EH (cell line): ENCODE results near the gene MORN1.
A peak's percentile ranks its signal among the peaks of the same experiment; 100 is the strongest.

Experiments
- DNase-seq: peaks from one replicate; pipeline ENCODE4 v3.0.0-alpha.2; 2015; ENCODE audit warnings: low read depth

MORN1 gene

DNA sequence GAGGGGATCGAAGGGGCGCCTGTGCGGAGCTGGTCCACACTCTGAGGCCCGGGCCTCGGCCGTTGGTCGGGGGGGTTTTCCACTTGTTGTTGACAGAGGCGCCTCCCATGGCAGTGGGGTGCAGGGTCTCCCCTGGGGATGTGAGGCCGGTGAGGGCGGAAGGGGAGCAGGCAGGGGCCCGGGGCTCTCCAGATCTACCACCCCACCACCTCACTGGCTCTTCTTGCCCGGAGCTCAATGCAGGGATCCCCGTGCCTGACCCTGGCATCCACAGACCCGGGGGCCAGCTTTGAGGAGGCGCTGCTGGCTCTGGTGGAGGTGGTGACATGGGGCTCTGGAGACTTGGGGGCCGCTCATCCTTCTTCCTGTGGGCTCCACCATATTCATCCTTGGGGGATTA is 28.1 kb upstream of the MORN1 start:
- DNase-seq = no peak

GRCh38 chr1:2418791-2419320 is 27.5 kb upstream of the MORN1 start:
- DNase-seq = no peak

DNA sequence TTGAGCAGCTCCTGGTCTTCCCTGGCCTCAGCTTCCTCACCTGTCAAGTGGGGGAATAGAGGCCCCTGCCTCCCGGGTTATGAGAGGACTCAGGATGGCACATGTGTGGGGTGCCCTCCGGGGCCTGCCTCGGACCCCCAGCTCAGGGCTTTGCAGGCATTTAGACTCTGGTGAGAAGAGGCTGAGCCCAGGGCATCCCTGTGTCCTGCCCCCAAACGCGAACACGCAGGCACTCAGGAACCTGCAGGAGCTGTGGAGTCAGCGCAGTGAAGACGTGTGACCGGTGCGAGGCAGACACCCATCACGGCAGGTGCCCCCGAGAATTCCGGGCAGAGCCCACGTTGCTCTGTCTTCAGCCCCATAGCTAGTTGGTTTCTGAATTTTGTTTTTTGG is 26.5 kb upstream of the MORN1 start:
- DNase-seq = no peak

DNA sequence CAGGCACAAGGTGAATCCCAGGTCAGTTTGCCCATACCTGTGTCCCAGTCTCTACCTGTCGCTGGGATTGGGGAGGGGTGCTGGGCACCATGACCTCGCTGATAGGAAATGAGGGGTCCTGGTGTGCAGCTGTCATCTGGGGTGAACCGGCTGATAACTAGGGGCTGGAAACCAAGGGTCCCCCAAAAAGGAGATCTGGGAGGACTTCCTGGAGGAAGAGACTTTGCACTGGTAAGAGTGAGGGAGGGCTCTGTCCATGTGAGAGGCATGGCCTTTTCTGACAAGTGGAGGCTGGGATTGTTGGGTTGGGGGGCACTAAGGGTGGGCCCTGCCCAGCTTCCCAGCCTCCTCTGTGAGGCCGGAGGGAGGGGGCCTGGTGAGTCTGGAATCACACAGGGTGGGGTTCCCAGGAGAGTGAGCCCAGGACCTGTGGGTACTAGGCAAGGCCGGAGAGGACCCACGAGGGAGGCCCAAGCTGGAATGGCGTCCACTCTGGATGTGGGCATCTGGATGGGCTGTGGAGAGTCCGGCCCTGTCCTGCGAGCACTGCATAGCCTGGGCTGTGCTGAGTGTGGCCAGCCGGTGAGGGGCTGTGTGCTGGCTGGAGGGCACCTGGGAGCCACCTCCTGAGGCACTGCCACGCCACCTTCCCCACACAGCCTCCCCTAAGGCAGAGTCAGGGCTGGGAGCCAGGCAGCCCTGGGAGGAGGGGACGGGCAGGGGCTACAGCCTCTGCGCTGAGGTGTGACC is 25.9 kb upstream of the MORN1 start:
- DNase-seq = no peak

GRCh38 chr1:2416403-2416802 is 25.0 kb upstream of the MORN1 start:
- no peak for DNase-seq

- DNase-seq = no peak
These were observed 24.5 kb upstream of the MORN1 start for GRCh38 chr1:2415801-2416208.

DNA sequence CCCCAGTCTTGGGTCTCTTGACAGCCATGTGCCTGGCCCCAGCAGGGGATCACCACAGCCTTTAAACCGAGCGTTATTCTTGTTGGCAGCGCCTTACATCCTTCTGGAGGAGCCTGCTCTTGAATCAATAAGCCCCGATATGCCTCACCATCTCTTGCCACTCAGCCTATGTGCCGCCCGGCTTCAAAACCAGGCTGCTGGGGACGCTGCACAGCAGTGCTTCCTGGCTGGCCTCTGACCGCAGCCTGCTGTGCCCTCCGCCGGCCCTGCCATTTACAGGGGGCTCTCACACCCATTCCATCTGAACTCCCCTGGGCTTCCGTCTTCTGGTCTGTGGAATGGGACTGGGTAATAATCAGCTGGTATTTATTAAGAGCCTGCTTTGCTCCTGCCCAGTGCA is 24.0 kb upstream of the MORN1 start:
- no peak for DNase-seq

GRCh38 chr1:2414297-2414958 is 23.1 kb upstream of the MORN1 start:
- DNase-seq = peak; percentile 72

DNA sequence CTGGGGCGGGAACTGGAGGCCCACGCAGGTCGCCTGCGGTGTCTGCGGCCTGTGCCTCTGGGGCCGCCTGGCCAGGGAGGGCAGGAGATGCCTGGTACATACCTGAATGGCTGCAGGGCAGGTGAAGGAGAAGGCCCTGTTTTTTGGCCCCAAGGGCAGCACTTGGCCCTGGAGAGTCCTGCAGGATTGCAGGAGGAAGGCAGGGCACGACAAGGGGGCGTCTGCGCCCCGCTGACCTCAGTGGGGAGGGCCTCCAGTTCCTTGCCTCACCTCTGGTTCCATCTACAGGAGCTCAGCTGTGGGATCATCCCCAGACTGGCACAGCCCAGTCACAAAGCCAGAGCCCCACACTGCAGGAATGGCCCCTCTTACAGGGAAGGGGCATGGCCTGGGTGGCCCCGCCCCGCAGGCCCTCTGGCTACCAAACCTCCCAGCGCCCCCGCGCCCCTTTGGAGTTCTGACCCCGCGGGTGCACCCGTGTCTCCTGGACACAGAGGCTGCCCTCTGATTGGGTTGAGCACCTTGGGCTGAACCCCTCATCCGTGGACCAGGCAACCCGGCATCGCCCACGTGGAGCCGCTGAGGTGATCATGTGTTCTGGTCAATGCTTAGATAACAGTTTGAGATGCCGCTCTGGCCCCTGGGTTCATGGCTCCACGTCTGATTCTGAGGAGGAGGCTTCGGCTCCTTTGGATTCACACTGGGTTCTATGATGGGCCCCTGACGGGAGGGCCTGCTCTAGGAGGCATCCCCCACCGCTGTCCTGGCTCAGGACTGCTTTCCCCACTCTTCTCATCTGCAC is 22.3 kb upstream of the MORN1 start:
- no peak for DNase-seq

GRCh38 chr1:2412773-2413494 is 21.6 kb upstream of the MORN1 start:
- DNase-seq = no peak

DNA sequence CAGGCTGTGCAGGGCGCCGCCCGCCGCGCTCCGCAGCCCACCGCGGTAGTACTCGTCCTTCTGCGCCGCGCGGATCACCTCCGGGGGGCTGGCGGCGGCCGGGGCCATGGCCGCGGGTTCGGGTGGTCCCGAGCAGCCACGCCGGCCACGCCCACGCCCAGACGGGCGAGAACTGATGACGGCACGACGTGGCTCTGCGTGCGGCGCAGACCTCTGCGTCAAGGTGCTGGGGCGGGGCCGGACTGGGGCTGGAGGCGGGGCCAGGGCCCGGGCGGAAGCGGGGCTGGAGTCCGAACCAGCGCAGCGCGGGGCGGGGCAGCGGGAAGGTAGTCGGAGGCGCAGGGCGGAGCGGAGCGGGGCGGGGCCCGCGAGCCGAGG is 21.0 kb upstream of the MORN1 start, which contains the start of gene PEX10:
TSS of gene PEX10 (minus strand) at position 170 of the 378 bp plus-strand sequence. CDS start at position 108, 62 bp downstream.
- DNase-seq = peak; percentile 95

DNA sequence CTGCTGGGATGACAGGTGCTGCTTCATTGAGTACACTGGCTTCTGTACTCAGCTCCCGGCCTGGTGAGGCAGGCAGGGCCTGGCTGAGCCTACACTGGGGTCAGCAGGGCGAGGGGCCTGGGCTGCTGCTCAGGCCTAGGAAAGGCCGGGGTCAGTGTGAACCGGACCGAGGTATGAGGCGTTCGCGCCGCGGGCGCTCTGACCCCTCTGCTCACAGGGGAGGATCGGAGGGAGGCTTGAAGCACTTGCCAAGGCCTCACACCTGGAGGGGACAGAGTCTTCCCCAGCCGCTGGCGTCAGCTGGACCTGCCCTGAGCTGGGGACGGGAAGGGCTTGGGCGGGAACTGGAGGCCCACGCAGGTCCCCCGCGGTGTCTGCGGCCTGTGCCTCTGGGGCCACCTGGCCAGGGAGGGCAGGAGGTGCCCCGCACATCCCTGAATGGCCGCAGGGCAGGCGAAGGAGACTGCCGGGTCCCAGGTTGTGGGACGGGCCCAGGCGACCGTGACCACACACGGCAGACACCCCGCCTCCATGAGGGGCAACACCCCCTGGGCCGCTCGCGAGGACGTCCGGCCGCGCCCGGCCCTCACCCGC is 20.5 kb upstream of the MORN1 start:
- no peak for DNase-seq

DNA sequence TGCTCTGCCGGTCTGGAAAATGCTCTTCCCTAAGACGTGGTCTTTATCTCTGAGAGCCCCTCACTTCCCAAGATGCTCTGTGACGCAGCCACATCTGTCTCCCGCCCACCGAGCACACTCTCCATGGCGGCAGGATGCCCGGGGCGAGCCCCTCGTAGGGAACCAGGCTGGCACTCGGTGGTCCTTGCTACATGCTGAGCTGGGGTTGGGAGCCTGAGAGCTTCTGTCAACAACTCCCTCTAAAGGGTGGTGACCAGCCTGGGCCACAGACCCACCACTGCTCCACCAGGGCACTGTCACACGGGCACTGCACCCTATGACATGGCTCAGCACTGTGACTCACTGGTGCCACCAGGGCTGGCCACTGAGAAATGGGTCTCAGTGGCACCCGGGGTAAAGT is 18.4 kb upstream of the MORN1 start:
- DNase-seq = no peak

DNA sequence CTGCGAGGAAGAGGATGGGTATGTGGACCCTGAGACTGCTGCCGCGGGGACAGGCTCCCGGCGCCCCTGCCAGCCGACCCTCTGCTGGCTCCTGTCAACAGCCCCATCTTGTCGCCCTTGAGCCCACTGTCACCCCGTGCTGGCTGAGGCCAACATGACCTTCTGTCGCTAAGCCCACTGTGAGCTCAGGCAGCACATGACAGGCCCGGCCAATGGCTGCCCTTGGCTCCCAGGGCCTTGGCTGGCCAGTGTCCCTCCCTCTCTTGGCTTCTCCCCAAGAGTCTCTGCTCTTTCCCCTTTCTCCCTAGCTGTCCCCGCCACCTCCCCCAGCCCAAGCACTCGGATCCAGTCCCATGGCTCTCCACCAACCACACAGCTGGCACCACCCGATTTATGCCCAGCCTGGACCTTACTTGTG is 17.5 kb upstream of the MORN1 start:
- no peak for DNase-seq

- DNase-seq = no peak
These were observed 17.1 kb upstream of the MORN1 start for GRCh38 chr1:2408456-2408855.

GRCh38 chr1:2407991-2408275 is 16.6 kb upstream of the MORN1 start:
- no peak for DNase-seq

- no peak for DNase-seq
These were observed 16.0 kb upstream of the MORN1 start for GRCh38 chr1:2407166-2407990.

DNA sequence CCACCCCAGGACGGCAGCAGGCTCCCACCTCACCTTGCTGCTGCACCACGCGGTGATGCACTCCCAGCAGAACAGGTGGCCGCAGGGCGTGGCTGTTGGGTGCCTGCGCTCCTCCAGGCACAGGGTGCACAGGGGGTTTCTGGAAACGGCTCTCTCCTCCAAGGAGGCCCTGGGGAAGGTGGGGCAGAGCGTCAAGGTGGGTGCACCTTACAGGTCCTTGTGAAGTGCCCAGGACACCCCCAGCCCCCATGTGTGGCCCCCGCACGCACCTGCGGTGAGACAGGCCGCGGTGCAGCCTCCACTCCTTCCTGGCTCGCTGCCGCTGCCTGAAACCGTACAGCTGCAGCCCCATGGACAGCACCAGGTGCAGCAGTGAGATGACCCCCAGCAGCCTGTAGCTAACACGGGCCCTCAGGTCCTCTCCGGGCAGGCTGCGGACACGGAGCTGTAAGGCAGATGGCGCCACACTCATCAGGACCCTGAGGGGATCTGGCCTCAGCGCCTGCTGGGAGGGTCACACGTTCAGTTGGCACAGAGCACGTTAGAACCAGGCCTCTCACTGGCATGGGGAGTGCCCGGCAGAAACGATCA is 15.2 kb upstream of the MORN1 start:
- no peak for DNase-seq

DNA sequence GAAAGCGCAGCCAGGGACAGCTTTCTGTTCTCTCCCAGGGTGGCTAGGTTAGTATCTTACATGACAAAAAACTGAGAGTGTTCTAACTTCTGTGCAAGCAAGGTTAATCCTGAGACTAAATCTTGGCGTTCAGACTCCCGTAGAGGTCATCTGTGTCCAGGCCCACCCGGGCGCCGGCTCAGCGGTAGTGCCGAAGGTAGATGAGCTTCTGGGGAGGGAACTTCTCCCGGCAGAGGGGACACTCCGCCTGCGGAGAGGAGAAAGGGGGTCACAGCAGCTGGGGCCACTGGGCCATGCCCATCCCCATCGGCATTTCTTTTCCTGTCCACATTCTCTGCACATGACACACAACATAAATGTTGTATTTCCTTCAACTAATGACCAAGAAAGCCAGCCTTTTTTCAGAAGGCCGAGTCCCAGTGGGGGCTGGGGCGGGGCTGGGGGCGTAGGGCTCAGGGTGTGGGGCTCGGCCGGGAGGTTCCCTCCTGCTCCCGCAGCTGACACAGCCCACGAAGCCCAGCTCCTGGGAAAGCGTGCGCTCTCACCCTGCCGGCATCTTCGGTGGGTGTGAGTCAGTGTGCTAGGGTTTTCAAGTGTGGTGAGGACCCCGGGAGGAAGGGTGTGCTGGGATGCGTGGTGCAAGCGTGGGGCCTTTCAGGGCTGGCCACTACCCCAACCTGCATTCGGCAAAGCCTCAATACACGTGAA is 14.4 kb upstream of the MORN1 start:
- peak; percentile 55 for DNase-seq
